HG03354 (cell line): Measurements from ENCODE around the gene CCNB1IP1.
"Not testable (repeated sequence)": the region's sequence is repeated elsewhere in the genome, so short reads cannot be mapped to it uniquely, and the experiment has no call there.

ENCODE experiments used
- ATAC-seq: cut with Tn5 transposase; IDR thresholded peaks from one replicate; pipeline ENCODE4 v1.9.1; 2021; ENCODE audit warnings: mild to moderate bottlenecking; ENCODE audit not compliant: unreplicated experiment, poor library complexity, severe bottlenecking

CCNB1IP1 gene

GRCh38 chr14:20264361-20264760 lies 68.7 kb downstream of the CCNB1IP1 start:
- ATAC-seq: not testable (repeated sequence)

GRCh38 chr14:20262642-20263128 lies 70.4 kb downstream of the CCNB1IP1 start:
- ATAC-seq: no peak
